ENCODE results near the gene PGAP2. TPM values are rescaled to one million over a fixed set of nuclear protein-coding genes. Genes with fewer than 3 reads are reported as not detected.

The PGAP2 gene
- total and polyA plus RNA-seq, 2 of the 13 experiments (the other 11 are each of a cell fraction or from before 2014, with no cell fraction given) = 21.5 to 47.8 TPM

GRCh38 chr11:3807909-3808860 is at the start of gene PGAP2 (continued):
- TF ChIP-seq ZHX1 (CRISPR knock-in tag; IDR thresholded peaks at IDR 0.05; ENCODE audit: low read depth) = no peak
- TF ChIP-seq ZKSCAN5 (CRISPR knock-in tag; IDR thresholded peaks at IDR 0.05) = 0 out of 2 replicates have a peak, but pooled peaks have one; percentile 19
- no peak for TF ChIP-seq ZNF232 (CRISPR knock-in tag; IDR thresholded peaks at IDR 0.05; ENCODE audit: borderline replicate concordance)
- 0 out of 2 replicates have a peak, but pooled peaks have one; percentile 15 for TF ChIP-seq CEBPG (CRISPR knock-in tag; IDR thresholded peaks at IDR 0.05)
- peak; percentile 49 for TF ChIP-seq HOXA3 (CRISPR knock-in tag; IDR thresholded peaks at IDR 0.05)
- no peak for TF ChIP-seq MLLT10 (CRISPR knock-in tag; IDR thresholded peaks at IDR 0.05)
- TF ChIP-seq ZNF317 (CRISPR knock-in tag; IDR thresholded peaks at IDR 0.05) = no peak
- TF ChIP-seq HOXA5 (CRISPR knock-in tag; IDR thresholded peaks at IDR 0.05) = no peak; the same call in none of the 2 replicates
- no peak for TF ChIP-seq CHD2 (IDR thresholded peaks at IDR 0.05; ENCODE audit: low read depth, low read length)
- no peak for TF ChIP-seq CSRNP2 (CRISPR knock-in tag; conservative IDR thresholded peaks at IDR 0.05; ENCODE audit: low read depth)
- peak; percentile 31; the same call in 1 of the 2 replicates for TF ChIP-seq ZFP91 (CRISPR knock-in tag; IDR thresholded peaks at IDR 0.05; ENCODE audit: borderline replicate concordance)
- TF ChIP-seq ZEB1 (IDR thresholded peaks at IDR 0.05; ENCODE audit: insufficient replicate concordance, low read depth) = peak; percentile 75
- 0 out of 4 replicates have a peak, but pooled peaks of 1 of the 2 experiments have one; percentile 20 for TF ChIP-seq ATF4 (CRISPR knock-in tag; IDR thresholded peaks at IDR 0.05)
- no peak for TF ChIP-seq ZNF569 (CRISPR knock-in tag; IDR thresholded peaks at IDR 0.05; ENCODE audit: borderline replicate concordance)
- TF ChIP-seq SSRP1 (CRISPR knock-in tag; IDR thresholded peaks at IDR 0.05) = no peak
- 0 out of 2 replicates have a peak, but pooled peaks have one; percentile 34 for TF ChIP-seq ZNF780A (CRISPR knock-in tag; IDR thresholded peaks at IDR 0.05)
- TF ChIP-seq NR2F1 (CRISPR knock-in tag; IDR thresholded peaks at IDR 0.05) = no peak
- 0 out of 2 replicates have a peak, but pooled peaks have one; percentile 29 for TF ChIP-seq MXD1 (CRISPR knock-in tag; IDR thresholded peaks at IDR 0.05)
- TF ChIP-seq MIER3 (CRISPR knock-in tag; IDR thresholded peaks at IDR 0.05; ENCODE audit: borderline replicate concordance) = no peak
- TF ChIP-seq NRL (CRISPR knock-in tag; IDR thresholded peaks at IDR 0.05; ENCODE audit: borderline replicate concordance) = peak; percentile 62

All from HepG2 (cell line).